ENCODE results near the gene NR3C1. TPM values are rescaled to one million over a fixed set of nuclear protein-coding genes. Genes with fewer than 3 reads are reported as not detected.

NR3C1 gene
- total and polyA plus RNA-seq, 2 experiments from 2014 or later, result 41.0 to 60.5 TPM

DNA sequence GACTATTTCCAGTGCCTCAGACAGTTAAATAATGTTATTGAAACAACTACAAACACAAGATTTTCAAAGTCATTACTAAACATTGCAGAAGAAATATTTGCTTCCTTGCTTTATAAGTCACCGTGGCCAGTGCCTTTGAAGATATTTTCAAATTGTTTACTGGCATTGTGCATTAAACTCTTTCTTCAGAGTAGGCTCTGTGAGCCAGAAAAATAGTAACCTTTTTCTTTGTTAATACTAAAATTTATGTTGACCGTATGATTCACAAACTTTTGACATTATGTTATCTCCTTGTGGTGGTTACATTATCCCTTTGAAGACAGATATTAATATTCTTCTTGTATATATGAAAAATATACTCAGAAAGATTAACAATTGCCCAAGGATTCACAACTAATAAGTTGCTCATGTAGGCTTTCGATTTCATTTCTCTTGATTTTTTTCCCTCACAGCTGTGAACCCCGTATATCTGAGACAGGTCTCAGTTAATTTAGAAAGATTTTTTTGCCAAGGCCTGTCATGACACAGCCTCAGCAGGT lies 140.1 kb downstream of the NR3C1 start:
- H3K9me2 ChIP-seq (replicated peaks; ENCODE audit: insufficient read depth), result no peaks in the 10 kb centered on the region
- H3K36me3 ChIP-seq (replicated peaks; ENCODE audit: insufficient read depth, low read depth), result no peaks in the 10 kb centered on the region
- no peaks in the 10 kb centered on the region for H4K20me1 ChIP-seq (ENCODE audit: insufficient read depth, poor library complexity, severe bottlenecking)
- no peaks in the 10 kb centered on the region for H3K9me3 ChIP-seq (ENCODE audit: low read depth)
- DNase-seq (ENCODE audit: low spot score), result no peak
- no peak overlapping the region for H3K27ac ChIP-seq
- TF ChIP-seq EZH2 (IDR thresholded peaks at IDR 0.05; ENCODE audit: borderline replicate concordance) (no peak), EZH2phosphoT487 (IDR thresholded peaks at IDR 0.05; ENCODE audit: low read depth, severe bottlenecking, unreplicated experiment) (no peak)
- TF ChIP-seq, protein P1, sequence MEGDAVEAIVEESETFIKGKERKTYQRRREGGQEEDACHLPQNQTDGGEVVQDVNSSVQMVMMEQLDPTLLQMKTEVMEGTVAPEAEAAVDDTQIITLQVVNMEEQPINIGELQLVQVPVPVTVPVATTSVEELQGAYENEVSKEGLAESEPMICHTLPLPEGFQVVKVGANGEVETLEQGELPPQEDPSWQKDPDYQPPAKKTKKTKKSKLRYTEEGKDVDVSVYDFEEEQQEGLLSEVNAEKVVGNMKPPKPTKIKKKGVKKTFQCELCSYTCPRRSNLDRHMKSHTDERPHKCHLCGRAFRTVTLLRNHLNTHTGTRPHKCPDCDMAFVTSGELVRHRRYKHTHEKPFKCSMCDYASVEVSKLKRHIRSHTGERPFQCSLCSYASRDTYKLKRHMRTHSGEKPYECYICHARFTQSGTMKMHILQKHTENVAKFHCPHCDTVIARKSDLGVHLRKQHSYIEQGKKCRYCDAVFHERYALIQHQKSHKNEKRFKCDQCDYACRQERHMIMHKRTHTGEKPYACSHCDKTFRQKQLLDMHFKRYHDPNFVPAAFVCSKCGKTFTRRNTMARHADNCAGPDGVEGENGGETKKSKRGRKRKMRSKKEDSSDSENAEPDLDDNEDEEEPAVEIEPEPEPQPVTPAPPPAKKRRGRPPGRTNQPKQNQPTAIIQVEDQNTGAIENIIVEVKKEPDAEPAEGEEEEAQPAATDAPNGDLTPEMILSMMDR (IDR thresholded peaks at IDR 0.05; ENCODE audit: poor library complexity), result no peak
- no peak overlapping the region for H2AFZ ChIP-seq
- no peak overlapping the region for H3K4me3 ChIP-seq
- H3K27me3 ChIP-seq, result no peaks in the 10 kb centered on the region
- H3K79me2 ChIP-seq, result no peaks in the 10 kb centered on the region
- no peak overlapping the region for H3K4me2 ChIP-seq
- H3K4me1 ChIP-seq (ENCODE audit: insufficient read depth), result no peaks in the 10 kb centered on the region
- 67% methylated on average over 4 of the region's 4 CpGs for WGBS (ENCODE audit: low lambda C conversion rate, missing lambda C conversion rate)

DNA sequence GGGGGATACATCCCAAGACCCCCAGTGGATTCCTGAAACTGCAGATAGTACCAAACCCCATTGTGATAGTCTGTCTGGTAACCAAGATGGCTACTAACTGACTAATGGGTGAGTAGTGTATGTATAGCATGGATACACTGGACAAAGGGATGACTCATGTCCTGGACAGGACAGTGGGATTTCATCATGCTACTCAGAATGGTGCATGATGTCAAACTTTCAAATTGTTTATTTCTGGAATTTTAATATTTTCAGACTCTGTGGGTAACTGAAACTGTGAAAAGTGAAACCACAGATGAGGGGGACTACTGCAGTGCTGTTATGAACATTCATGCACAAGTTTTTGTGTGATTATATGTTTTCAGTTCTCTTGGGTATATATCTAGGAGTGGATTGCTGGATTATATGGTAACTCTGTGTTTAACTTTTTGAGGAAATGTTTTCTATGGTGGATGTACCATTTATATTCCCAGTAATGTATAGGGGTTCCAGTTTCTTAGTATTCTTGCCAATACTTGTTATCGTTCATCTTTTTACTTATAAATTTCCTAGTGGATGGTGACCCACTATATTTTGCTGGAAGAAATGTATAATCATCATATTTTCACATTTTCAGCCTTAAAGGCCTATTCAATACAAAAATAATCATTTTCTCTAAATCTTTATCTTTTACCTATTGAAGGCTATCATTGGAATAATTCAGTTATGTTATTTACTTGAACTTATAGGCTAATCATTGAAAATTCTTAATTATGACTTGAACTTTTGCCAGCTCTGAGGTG lies 140.9 kb downstream of the NR3C1 start:
- 97% methylated on average over 1 of the region's 1 CpG for WGBS (ENCODE audit: low lambda C conversion rate, missing lambda C conversion rate)
- TF ChIP-seq EZH2phosphoT487 (IDR thresholded peaks at IDR 0.05; ENCODE audit: low read depth, severe bottlenecking, unreplicated experiment), result no peak
- no peak for TF ChIP-seq EZH2 (IDR thresholded peaks at IDR 0.05; ENCODE audit: borderline replicate concordance)
- TF ChIP-seq, protein P1 (IDR thresholded peaks at IDR 0.05; ENCODE audit: poor library complexity), result no peak
- no peak overlapping the region for H3K27ac ChIP-seq
- no peaks in the 10 kb centered on the region for H3K36me3 ChIP-seq (replicated peaks; ENCODE audit: insufficient read depth, low read depth)
- no peak overlapping the region for H3K4me2 ChIP-seq
- DNase-seq (ENCODE audit: low spot score), result no peak
- H3K4me3 ChIP-seq, result no peak overlapping the region
- H4K20me1 ChIP-seq (ENCODE audit: insufficient read depth, poor library complexity, severe bottlenecking), result no peaks in the 10 kb centered on the region
- H3K27me3 ChIP-seq, result no peaks in the 10 kb centered on the region
- no peak overlapping the region for H2AFZ ChIP-seq
- no peaks in the 10 kb centered on the region for H3K4me1 ChIP-seq (ENCODE audit: insufficient read depth)
- H3K79me2 ChIP-seq, result no peaks in the 10 kb centered on the region
- no peaks in the 10 kb centered on the region for H3K9me2 ChIP-seq (replicated peaks; ENCODE audit: insufficient read depth)
- H3K9me3 ChIP-seq (ENCODE audit: low read depth), result no peaks in the 10 kb centered on the region

DNA sequence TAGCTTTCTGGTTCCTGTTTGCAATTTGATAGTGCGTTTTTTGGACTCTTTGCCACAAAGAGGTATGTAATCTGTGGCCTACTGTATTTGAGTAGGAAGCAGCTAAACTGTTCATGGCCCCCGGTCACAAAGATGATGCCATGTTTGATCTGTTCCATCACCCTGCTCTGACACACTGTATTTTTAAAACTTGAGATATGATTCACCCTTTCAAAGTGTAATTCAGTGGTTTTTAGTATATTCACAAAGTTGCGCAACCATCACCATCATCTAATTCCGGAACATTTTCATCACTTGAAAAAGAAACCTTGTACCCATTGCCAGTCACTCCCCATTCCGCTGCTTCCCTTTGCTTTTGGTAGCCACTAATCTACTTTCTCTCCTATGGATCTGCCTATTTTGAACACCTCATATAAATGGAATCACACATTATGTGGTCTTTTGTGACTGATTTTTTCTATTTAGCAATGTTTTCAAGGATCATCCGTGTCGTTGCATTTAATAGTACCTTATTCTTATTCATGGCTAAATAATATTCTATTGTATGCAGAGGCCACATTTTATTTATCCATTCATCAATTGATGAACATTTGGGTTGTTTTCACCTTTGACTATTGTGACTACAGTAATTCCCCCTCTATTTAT lies 141.6 kb downstream of the NR3C1 start:
- WGBS (ENCODE audit: low lambda C conversion rate, missing lambda C conversion rate), result 95% methylated on average over 7 of the region's 7 CpGs
- H3K36me3 ChIP-seq (replicated peaks; ENCODE audit: insufficient read depth, low read depth), result no peaks in the 10 kb centered on the region
- no peaks in the 10 kb centered on the region for H3K9me2 ChIP-seq (replicated peaks; ENCODE audit: insufficient read depth)
- H3K27ac ChIP-seq, result no peak overlapping the region
- H3K79me2 ChIP-seq, result no peaks in the 10 kb centered on the region
- no peak overlapping the region for H3K4me3 ChIP-seq
- H3K27me3 ChIP-seq, result no peaks in the 10 kb centered on the region
- no peak overlapping the region for H2AFZ ChIP-seq
- no peaks in the 10 kb centered on the region for H4K20me1 ChIP-seq (ENCODE audit: insufficient read depth, poor library complexity, severe bottlenecking)
- no peak for DNase-seq (ENCODE audit: low spot score)
- H3K9me3 ChIP-seq (ENCODE audit: low read depth), result no peaks in the 10 kb centered on the region
- no peaks in the 10 kb centered on the region for H3K4me1 ChIP-seq (ENCODE audit: insufficient read depth)
- TF ChIP-seq EZH2phosphoT487 (IDR thresholded peaks at IDR 0.05; ENCODE audit: low read depth, severe bottlenecking, unreplicated experiment) (no peak), EZH2 (IDR thresholded peaks at IDR 0.05; ENCODE audit: borderline replicate concordance) (no peak)
- TF ChIP-seq, protein P1 (IDR thresholded peaks at IDR 0.05; ENCODE audit: poor library complexity), result no peak
- no peak overlapping the region for H3K4me2 ChIP-seq
